Ovary (tissue), 3 donors: ENCODE measurements around the gene GUCD1.

Source experiments
- EP300 ChIP-seq: sonication (generic); formaldehyde crosslinking; IDR thresholded peaks from one replicate; pipeline ENCODE4 v1.6.1; 2017; ENCODE audit warnings: antibody characterized with exemption
- POLR2A ChIP-seq: fragments of 450-650 bp; IDR thresholded peaks from one replicate; pipeline ENCODE4 v1.6.1; 2017; ENCODE audit warnings: antibody characterized with exemption, mild to moderate bottlenecking, moderate library complexity
- TF ChIP-seq, protein P1 (sequence below), 3 donors: fragments of 450-650 bp in 2 of 3; fragments of 200-600 bp in 1 of 3; IDR thresholded peaks; one replicate each; pipeline versions ENCODE4 v1.5.1 to v1.8.0; 2016 to 2022; ENCODE audit warnings: antibody characterized with exemption in 3 of 3, mild to moderate bottlenecking in 1 of 3
- donor health status: DM: no; HTN: no; CAD: no.

DNA sequence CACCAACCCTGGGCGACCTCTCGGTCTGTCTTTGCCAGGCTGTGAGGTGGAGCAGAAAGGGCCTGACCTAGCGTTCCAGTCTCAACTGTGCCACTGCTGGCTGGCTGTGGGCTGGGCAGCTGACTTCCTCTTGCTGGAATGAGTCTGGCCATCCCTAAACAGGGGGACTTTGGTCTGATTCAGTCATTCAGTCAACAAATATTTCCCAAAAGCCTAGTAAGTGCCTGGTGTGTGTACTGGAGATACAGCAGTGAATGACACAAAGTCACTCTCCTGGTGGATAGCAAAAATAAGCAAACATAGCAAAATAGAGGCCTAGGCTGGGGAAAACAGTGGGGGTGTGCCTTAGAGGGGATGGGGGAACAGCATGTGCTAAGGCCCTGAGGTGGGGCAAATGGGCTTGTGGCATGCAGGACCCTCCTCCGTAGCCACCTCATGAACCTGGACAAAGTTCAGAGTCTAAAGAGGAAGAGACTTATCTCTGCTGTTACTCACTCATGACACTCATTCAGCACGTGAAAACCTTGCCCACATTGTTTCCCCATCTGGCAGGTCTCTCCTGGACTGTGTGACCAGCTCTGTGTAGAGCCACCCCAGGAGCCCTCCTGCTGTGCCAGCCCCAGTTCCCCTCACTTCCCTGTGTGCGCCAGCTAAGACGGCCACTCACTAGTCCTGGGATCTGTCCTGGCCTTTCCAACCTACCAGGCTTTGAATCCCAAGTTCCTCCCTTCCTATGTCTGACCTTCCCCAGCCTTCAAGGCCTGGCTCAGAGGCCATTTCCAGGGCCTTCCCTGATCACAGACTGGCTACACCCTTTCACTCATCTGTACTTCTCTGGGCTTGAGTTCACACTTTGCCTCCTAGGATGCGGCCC is 4.7 kb downstream of the GUCD1 start:
- TF ChIP-seq, protein P1, sequence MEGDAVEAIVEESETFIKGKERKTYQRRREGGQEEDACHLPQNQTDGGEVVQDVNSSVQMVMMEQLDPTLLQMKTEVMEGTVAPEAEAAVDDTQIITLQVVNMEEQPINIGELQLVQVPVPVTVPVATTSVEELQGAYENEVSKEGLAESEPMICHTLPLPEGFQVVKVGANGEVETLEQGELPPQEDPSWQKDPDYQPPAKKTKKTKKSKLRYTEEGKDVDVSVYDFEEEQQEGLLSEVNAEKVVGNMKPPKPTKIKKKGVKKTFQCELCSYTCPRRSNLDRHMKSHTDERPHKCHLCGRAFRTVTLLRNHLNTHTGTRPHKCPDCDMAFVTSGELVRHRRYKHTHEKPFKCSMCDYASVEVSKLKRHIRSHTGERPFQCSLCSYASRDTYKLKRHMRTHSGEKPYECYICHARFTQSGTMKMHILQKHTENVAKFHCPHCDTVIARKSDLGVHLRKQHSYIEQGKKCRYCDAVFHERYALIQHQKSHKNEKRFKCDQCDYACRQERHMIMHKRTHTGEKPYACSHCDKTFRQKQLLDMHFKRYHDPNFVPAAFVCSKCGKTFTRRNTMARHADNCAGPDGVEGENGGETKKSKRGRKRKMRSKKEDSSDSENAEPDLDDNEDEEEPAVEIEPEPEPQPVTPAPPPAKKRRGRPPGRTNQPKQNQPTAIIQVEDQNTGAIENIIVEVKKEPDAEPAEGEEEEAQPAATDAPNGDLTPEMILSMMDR (IDR thresholded peaks at IDR 0.05) = no peak
- TF ChIP-seq POLR2A (no peak), EP300 (no peak)
